Retinal pigment epithelial cell (primary cell): ENCODE data around the gene KRT71.

ENCODE experiments used
- DNase-seq: peaks from one replicate; pipeline ENCODE4 v3.0.0-alpha.2; 2010; ENCODE audit warnings: low read depth
- H3K4me3 ChIP-seq: 2 replicates; pipeline ENCODE4 v1.5.1; 2011; ENCODE audit warnings: mild to moderate bottlenecking, low read length, control low read depth, moderate library complexity
- TF ChIP-seq, protein P1 (sequence below): conservative IDR thresholded peaks from 2 replicates; pipeline ENCODE4 v1.5.1; 2011; ENCODE audit warnings: low read depth, low read length, control low read depth, inconsistent platforms

KRT71 gene

DNA sequence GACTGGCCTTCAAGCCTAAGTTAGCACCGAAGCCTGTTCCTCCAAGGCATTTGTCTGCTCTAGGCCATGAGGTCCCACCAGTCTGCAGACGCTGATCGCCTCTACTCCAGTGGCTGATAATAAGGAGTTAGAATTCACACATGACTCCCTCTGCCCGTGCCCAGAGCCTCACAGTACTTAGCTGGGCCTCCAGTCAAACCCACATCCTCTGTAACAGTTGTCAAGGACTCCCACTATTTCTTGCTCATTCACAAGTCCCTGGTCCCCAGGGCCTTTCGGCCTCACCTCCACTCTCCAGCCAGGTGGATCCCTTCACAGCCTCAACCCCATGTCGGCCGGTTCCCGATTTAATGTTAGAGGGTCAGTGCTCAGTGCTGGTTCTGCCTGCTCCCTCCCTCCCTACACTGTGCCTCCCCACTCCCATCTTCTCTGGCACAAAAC lies 26.4 kb downstream of the KRT71 start:
- DNase-seq: no peak
- no peak overlapping the region for H3K4me3 ChIP-seq
- TF ChIP-seq, protein P1, sequence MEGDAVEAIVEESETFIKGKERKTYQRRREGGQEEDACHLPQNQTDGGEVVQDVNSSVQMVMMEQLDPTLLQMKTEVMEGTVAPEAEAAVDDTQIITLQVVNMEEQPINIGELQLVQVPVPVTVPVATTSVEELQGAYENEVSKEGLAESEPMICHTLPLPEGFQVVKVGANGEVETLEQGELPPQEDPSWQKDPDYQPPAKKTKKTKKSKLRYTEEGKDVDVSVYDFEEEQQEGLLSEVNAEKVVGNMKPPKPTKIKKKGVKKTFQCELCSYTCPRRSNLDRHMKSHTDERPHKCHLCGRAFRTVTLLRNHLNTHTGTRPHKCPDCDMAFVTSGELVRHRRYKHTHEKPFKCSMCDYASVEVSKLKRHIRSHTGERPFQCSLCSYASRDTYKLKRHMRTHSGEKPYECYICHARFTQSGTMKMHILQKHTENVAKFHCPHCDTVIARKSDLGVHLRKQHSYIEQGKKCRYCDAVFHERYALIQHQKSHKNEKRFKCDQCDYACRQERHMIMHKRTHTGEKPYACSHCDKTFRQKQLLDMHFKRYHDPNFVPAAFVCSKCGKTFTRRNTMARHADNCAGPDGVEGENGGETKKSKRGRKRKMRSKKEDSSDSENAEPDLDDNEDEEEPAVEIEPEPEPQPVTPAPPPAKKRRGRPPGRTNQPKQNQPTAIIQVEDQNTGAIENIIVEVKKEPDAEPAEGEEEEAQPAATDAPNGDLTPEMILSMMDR: no peak

DNA sequence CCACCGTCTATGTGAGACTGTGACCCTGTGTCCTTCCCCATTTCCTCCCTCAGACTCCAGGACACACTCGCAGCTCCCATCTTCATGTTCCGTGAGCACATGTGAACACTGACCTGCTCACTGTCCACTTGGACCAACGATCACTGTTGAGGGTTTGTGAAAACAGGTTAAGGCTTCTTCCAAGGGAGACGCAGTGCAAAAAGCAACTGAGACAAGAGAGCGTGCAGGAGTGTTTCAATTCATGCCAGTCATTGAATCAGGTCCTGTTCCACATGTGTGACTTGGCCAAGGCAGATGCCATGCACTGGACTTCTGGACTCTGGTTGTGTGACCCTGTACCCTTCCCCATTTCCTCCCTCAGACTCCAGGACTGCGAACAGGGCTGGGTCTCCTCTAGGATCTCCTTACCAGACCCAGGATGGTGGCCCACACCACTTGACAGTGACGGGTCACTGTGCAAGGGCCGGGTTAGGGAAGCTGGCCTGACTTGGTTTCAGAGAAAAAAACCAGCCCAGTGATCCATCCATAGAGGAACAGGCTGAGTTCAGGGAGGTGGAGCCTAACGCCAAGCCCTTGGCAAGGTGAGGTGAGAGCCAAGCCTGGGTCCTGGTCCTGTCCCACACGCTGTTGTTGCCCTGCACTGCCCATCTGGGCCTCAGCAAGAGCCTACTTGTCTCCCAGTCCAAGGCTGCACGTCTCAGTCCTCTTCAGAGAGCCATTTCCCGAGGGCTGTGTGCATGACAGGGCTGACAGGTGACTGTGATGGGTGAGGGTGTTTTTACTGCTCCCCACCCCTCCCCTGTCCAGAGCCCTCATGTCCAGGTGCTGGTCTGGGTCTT lies 27.1 kb downstream of the KRT71 start:
- no peak overlapping the region for H3K4me3 ChIP-seq
- no peak for DNase-seq
- TF ChIP-seq, protein P1: no peak

DNA sequence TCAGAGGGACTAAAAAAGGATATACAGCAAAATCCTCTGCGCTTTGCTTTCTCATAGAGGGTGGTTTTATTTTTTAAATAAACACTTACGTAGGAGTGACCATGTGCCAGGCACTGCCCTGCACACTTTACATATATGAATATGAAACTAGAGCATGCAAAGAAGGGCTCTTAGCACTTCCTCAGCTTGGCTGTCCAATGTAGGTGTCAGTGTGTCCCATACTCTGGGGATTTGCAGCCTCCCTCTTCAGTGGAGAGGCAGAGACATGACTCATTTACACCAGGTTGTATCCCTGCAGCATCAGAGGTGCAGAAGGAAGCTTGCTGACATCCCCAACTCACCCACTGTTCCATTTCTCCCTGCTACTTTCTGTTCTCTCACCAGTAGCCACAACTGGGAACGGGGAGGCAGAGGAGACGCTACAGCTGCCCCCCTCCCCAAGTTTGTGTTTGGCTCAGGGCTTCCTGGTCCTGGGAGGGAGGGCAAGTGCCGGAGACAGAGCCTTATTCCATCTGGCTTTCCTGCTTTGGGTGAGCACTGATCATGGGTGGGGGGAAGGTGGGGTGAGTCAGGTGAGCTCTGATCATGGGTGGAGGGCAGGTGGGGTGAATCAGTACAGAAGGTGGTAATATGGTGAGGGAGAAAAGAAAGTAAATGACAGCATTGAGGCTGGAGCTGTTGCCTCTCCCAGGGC lies 27.9 kb downstream of the KRT71 start:
- H3K4me3 ChIP-seq: no peak overlapping the region

DNA sequence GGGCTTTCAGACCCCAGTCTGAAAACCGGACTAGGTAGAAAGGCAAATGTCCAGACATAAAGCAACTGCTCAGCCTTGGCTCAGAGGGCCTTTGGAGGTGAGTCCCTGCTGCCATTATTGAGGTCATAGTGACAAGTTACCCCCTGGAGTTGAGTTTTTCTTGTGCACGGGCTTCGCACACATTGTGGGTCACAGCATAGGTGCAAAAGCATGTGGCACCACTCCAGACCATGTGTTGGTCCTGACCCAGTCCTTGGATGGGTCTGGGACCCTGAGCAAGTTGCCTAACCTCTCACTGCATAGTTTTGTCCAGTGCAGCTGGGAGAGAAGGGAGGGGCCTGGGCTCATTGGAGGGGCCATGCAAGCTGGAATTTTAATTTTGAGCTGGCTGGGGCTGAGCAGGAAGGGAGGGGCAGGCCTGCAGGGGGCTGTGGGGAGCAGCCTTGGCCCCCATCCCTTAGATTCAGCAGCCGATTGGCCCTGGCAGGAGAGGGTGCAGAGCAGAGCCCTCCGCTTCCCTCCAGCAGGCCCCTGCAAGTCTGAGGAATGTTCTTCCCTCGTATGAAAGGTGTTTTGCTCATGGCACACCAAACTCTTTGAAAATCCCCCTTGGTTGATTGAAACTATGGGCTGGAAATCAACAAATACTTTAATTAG lies 28.6 kb downstream of the KRT71 start:
- no peak for DNase-seq
- TF ChIP-seq, protein P1: no peak
- H3K4me3 ChIP-seq: no peak overlapping the region

More for the DNA sequence above, 27.9 kb downstream of the KRT71 start:
- peak; percentile 5 for DNase-seq
- TF ChIP-seq, protein P1: no peak

DNA sequence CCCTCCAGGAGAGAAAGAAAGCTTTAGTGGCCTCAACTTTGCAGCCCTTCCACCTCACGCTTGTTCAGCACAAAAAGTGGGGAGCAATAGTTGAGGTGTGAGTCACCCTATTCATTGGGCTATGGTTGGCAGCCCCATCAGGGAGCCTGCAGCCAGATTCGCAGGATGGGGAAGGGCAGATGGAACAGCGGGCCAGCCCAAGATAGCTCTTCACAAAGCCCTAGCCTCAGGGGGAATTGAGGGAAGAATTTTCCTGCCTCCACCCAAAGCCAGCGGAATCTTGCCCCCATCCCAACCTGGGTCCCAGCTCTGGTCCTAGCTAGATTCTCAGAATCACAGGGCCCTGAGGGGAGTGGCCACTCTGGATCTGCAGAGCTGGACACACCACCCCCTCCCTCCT lies 29.1 kb downstream of the KRT71 start:
- no peak for DNase-seq
- TF ChIP-seq, protein P1: no peak
- no peak overlapping the region for H3K4me3 ChIP-seq

DNA sequence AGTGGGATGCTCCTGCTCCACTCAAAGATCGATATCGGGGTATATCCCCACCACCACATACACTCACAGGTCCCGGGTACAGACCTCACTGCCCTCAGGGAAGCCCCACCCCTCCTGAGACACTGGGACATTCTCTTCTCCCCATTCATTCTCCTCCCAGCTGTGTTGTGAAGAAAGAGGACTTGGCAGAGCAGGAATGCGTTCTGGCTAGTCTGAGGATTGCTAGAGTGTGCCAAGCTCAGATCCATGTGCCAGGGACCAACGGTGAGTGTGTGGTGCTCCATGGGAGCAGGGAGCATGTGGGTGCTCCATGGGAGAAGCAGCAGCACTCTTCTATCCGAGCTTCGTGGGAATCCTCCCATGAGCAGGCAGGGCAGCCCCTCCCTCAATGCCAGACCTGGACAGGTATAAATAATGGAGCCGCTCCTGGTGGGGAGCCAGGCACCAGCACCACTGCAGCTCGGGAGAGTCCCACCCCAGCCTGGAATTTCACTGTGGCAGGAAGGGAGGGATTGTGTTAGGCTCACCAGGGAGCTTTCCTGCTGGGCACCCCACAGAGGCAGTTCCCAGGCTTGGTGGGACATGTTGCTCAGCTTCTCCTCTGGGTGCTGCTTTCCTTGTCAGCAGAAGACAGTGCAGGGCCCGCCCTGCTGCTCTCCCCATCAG lies 30.5 kb downstream of the KRT71 start:
- H3K4me3 ChIP-seq: no peak overlapping the region
- TF ChIP-seq, protein P1: no peak
- no peak for DNase-seq
